ENCODE measurements around the gene CFAP65. TPM values are rescaled to one million over a fixed set of nuclear protein-coding genes. Genes with fewer than 3 reads are reported as not detected.

Gene CFAP65
- total RNA-seq, 5 donors from 2014 or later (not counting 1 experiment from before 2014, with no cell fraction given): 0.16 TPM; not detected in 4

DNA sequence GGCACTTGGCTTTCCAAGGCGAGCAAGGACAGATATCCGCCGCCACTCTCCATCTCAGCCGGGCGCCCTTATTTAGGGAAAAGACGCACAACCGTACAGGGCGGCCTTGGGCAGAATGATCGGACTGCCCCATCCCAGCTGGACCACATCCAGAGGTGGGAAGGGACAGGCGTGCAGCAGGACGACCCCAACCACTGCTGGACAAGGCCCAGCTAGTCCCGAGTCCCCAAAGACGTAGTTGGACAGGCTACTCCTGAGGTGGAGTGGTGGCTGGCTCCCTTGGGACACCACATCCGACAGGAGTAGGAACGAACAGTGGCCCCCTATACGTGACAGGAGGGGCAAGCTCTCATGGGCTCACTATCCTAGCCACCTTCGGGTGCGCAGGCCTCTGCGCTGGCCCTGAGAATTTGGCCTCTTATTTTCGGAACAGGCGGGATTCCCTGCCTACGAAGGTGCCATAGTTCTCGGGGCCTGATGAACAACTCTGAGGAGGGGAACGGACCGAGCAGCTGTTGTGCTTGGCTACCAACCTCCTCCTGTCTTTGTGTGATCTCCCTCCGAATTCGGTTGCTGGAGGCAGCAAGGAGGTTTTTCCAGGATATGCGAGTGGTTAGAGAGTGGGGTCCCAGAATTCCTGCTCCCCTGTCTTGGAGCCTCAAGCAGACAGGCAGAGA, 58.6 kb downstream of the CFAP65 start:
- WGBS (ENCODE audit: insufficient coverage): 11% methylated on average over 25 of the region's 28 CpGs
- peak overlapping the region; percentile 50 to 83 (median 60) for H3K4me3 Mint-ChIP-seq
- H3K27me3 Mint-ChIP-seq: peaks cover 65 to 81% of the 10 kb centered on the region in 2 donors
- ATAC-seq (replicated peaks in 1 of 4) (no peak), DNase-seq (no peak)
- POLR2A ChIA-PET: no interaction called here
- H3K36me3 ChIP-seq (ENCODE audit: control insufficient read depth in 2 of 2, extremely low read depth in 1 of 2, insufficient read depth in 1 of 2, low read length in 1 of 2): no peaks in the 10 kb centered on the region
- H3K9me3 ChIP-seq: no peaks in the 10 kb centered on the region
- no peaks in the 10 kb centered on the region for H3K36me3 Mint-ChIP-seq
- H3K27ac Mint-ChIP-seq: peak overlapping the region in 1 of 2 donors; percentile 23
- H3K9me3 Mint-ChIP-seq: no peaks in the 10 kb centered on the region
- CTCF ChIA-PET: interaction anchor here (0.6 to 1.0 kb wide), 2 partner anchors 12 to 13 kb away, joined by 3 read pairs; no protein-coding TSS in a partner anchor
- peaks cover 32 to 40% (median 40%) of the 10 kb centered on the region in 3 donors for H3K4me1 Mint-ChIP-seq
- peaks cover 17 to 94% of the 10 kb centered on the region in 2 experiments for H3K27me3 ChIP-seq (replicated peaks in 1 of 2; ENCODE audit: control insufficient read depth in 2 of 2, extremely low read depth in 1 of 2, insufficient read depth in 2 of 2, low read length in 1 of 2)
- no peak overlapping the region for H3K4me3 ChIP-seq (ENCODE audit: control insufficient read depth in 1 of 2, extremely low read depth in 1 of 2, low read length in 1 of 2)
- H3K4me1 ChIP-seq (ENCODE audit: control insufficient read depth in 1 of 2, extremely low read depth in 1 of 2, insufficient read depth in 2 of 2, low read length in 2 of 2): peaks cover 10 to 47% of the 10 kb centered on the region in 2 experiments
- no peak overlapping the region for H3K27ac ChIP-seq (ENCODE audit: low read length)

DNA sequence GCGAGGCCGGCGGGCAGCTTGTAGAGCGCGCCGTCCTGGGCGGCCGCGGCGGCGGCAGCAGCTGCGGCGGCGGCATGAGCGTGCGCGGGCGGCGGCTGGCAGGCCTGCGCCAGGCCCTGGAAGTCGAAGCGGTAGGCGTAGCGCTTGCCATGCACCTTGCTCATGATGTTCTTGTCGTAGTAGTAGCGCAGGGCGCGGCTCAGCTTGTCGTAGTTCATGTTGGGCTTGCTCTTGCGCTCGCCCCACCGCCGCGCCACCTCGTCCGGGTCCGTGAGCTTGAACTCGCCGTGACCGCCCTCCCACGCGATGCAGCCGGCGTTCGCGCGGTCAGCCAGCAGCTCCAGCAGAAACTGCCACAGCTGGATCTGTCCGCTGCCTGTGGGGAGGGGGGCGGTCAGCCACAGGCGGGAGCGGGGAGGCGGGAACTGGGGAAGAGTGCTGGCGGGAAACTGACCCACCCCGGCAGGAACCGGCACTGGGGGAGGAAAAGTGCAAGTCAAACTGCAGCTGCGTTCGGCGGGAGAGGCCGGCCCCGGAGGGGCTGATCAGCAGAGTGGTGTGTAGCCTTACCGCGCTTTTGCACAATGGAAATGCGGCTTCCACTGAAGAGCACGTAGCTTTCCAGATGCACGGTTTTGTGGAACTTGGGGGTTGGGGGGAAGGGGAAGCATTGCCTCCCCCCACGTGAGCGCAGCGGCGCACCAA, 59.3 kb downstream of the CFAP65 start:
- ATAC-seq (replicated peaks in 1 of 4) (peak; percentile 39 to 52 (median 43)), DNase-seq (peak in 14 of 35 experiments; percentile 12 to 60 (median 32))
- CTCF ChIA-PET: interaction anchor here (0.5 to 1.0 kb wide), 4 partner anchors 13 to 60 kb away, joined by 3 read pairs; no protein-coding TSS in a partner anchor
- H3K27ac ChIP-seq (ENCODE audit: low read length): no peak overlapping the region
- H3K27ac Mint-ChIP-seq: no peak overlapping the region
- 2% methylated on average over 69 of the region's 69 CpGs for WGBS (ENCODE audit: insufficient coverage)
- peaks cover 66 to 78% of the 10 kb centered on the region in 2 donors for H3K27me3 Mint-ChIP-seq
- POLR2A ChIA-PET: interaction anchor here in 1 of 2 donors (1.3 kb wide), 1 partner anchor 32 kb away, joined by 7 read pairs; no protein-coding TSS in a partner anchor
- H3K36me3 Mint-ChIP-seq: no peaks in the 10 kb centered on the region
- H3K4me3 Mint-ChIP-seq: peak overlapping the region; percentile 50 to 83 (median 60)
- H3K36me3 ChIP-seq (ENCODE audit: control insufficient read depth in 2 of 2, extremely low read depth in 1 of 2, insufficient read depth in 1 of 2, low read length in 1 of 2): no peaks in the 10 kb centered on the region
- peaks cover 10 to 47% of the 10 kb centered on the region in 2 experiments for H3K4me1 ChIP-seq (ENCODE audit: control insufficient read depth in 1 of 2, extremely low read depth in 1 of 2, insufficient read depth in 2 of 2, low read length in 2 of 2)
- no peaks in the 10 kb centered on the region for H3K9me3 Mint-ChIP-seq
- H3K4me3 ChIP-seq (ENCODE audit: control insufficient read depth in 1 of 2, extremely low read depth in 1 of 2, low read length in 1 of 2): peak overlapping the region; percentile 31 to 49
- H3K4me1 Mint-ChIP-seq: peaks cover 32 to 40% (median 40%) of the 10 kb centered on the region in 3 donors
- peaks cover 13 to 87% of the 10 kb centered on the region in 2 experiments for H3K27me3 ChIP-seq (replicated peaks in 1 of 2; ENCODE audit: control insufficient read depth in 2 of 2, extremely low read depth in 1 of 2, insufficient read depth in 2 of 2, low read length in 1 of 2)
- H3K9me3 ChIP-seq: no peaks in the 10 kb centered on the region

DNA sequence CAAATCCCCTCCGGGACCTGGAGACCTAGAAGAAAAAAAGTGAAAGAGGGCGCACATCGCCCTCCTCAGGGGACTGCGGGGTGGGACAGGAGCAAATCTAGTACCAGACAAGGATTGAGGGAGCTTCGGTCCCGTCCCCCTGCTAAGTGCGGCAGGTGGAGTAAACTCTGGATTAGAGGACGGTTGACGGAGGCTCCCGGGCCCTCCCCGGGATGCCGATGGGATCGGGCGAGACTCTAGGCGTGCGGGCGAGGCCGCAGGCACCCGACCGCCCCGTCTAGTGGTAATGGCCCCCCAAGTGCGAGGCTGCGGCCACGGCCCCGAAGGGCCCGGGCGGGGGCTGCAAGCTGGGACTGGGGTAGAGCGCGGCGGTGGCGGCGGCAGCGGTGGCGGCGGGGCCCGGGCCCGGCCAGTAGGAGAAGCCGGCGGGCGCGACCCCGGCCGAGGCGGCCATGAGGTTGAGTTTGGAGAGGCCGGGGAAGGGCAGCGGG, 59.9 kb downstream of the CFAP65 start:
- Histone ChIP-seq H3K9me3 (no peaks in the 10 kb centered on the region), H3K27me3 (replicated peaks in 1 of 2; ENCODE audit: control insufficient read depth in 2 of 2, extremely low read depth in 1 of 2, insufficient read depth in 2 of 2, low read length in 1 of 2) (peaks cover 13 to 81% of the 10 kb centered on the region in 2 experiments), H3K4me1 (ENCODE audit: control insufficient read depth in 1 of 2, extremely low read depth in 1 of 2, insufficient read depth in 2 of 2, low read length in 2 of 2) (peaks cover 10 to 47% of the 10 kb centered on the region in 2 experiments), H3K36me3 (ENCODE audit: control insufficient read depth in 2 of 2, extremely low read depth in 1 of 2, insufficient read depth in 1 of 2, low read length in 1 of 2) (no peaks in the 10 kb centered on the region), H3K27ac (ENCODE audit: low read length) (no peak overlapping the region), H3K4me3 (ENCODE audit: control insufficient read depth in 1 of 2, extremely low read depth in 1 of 2, low read length in 1 of 2) (peak overlapping the region; percentile 2 to 53)
- ChIA-PET POLR2A (interaction anchor here in 1 of 2 donors (1.3 kb wide), 1 partner anchor 31 kb away, joined by 7 read pairs; no protein-coding TSS in a partner anchor), CTCF (interaction anchor here in 1 of 2 donors (0.5 to 1.1 kb wide), 5 partner anchors 14 to 175 kb away, joined by 3 to 5 read pairs (median 3); no protein-coding TSS in a partner anchor)
- no peak for DNase-seq
- Mint-ChIP-seq H3K9me3 (no peaks in the 10 kb centered on the region), H3K4me1 (peaks cover 32 to 40% (median 40%) of the 10 kb centered on the region in 3 donors), H3K4me3 (peak overlapping the region; percentile 75 to 83 (median 77)), H3K27ac (peak overlapping the region in 1 of 2 donors; percentile 32), H3K27me3 (peaks cover 66 to 78% of the 10 kb centered on the region in 2 donors), H3K36me3 (no peaks in the 10 kb centered on the region)
- ATAC-seq (replicated peaks in 1 of 4): peak; percentile 3 to 13 (median 8)
- 6% methylated on average over 46 of the region's 46 CpGs for WGBS (ENCODE audit: insufficient coverage)

- WGBS (ENCODE audit: insufficient coverage): 8% methylated on average over 20 of the region's 26 CpGs
Measured at GRCh38 chr2:218980735-218981389, 60.5 kb downstream of the CFAP65 start.

DNA sequence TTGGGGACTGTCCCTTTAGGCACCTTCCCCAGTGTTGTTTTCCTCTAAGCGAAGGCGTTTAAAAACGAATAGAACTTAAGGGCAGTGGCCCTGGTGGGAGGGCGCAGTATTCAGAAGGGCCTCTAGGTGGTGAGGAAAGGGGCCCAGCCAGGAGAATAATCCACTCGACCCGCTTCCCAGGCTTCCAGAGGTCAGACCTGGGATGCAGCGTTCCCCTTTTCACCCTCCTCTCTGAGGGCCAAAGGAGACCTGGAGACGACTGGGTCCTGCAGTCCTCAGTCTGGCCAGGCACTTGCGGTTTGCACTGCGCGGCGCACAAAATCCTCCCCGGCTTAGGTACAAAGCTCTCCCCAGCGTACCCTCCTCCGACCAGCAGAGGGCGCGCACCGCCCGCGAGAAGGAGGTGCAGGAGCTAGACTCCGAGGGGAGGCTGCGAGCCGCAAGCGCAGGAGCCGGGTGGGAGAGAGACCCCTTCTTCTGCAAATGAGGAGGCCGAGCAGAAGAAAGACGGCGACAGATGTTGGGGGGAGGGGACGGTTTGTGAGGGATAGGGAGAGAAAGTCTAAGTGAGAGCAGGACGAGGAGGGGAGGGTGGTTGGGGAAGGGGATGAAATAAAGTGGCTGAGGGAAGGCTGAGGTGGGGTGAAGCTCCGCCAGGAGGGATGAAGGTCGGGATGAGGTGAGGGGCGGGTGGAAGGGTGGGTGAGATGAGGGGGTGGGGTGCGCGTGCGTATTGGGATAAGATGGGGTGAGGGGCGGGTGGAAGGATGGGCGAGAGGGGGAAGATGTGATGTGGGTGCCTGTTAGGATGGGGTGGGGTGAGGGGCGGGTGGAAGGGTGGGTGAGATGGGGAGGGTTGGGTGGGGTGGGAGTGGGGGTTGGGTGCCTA, 61.2 kb downstream of the CFAP65 start:
- Mint-ChIP-seq H3K9me3 (no peaks in the 10 kb centered on the region), H3K27me3 (peaks cover 68 to 80% of the 10 kb centered on the region in 2 donors), H3K27ac (no peak overlapping the region), H3K4me1 (peaks cover 30 to 34% (median 31%) of the 10 kb centered on the region in 3 donors), H3K4me3 (peak overlapping the region; percentile 57 to 83 (median 74)), H3K36me3 (no peaks in the 10 kb centered on the region)
- H3K27ac ChIP-seq (ENCODE audit: low read length): no peak overlapping the region
- CTCF ChIA-PET: interaction anchor here (0.5 to 1.4 kb wide), 23 partner anchors 9 to 458 kb away, joined by 3 to 12 read pairs (median 4); no protein-coding TSS in a partner anchor
- POLR2A ChIA-PET: interaction anchor here (0.6 to 1.3 kb wide), 2 partner anchors 30 to 408 kb away, joined by 7 to 10 read pairs; partner anchors contain the start of gene DNPEP (in 1 of the 2)
- peak overlapping the region; percentile 11 to 57 for H3K4me3 ChIP-seq (ENCODE audit: control insufficient read depth in 1 of 2, extremely low read depth in 1 of 2, low read length in 1 of 2)
- peaks cover 10 to 47% of the 10 kb centered on the region in 2 experiments for H3K4me1 ChIP-seq (ENCODE audit: control insufficient read depth in 1 of 2, extremely low read depth in 1 of 2, insufficient read depth in 2 of 2, low read length in 2 of 2)
- DNase-seq (peak; percentile 59 to 90 (median 79)), ATAC-seq (replicated peaks in 1 of 4) (peak; percentile 84 to 90 (median 88))
- peaks cover 15 to 70% of the 10 kb centered on the region in 2 experiments for H3K27me3 ChIP-seq (replicated peaks in 1 of 2; ENCODE audit: control insufficient read depth in 2 of 2, extremely low read depth in 1 of 2, insufficient read depth in 2 of 2, low read length in 1 of 2)
- 2% methylated on average over 28 of the region's 39 CpGs for WGBS (ENCODE audit: insufficient coverage)
- H3K36me3 ChIP-seq (ENCODE audit: control insufficient read depth in 2 of 2, extremely low read depth in 1 of 2, insufficient read depth in 1 of 2, low read length in 1 of 2): no peaks in the 10 kb centered on the region
- H3K9me3 ChIP-seq: no peaks in the 10 kb centered on the region

More at GRCh38 chr2:218980735-218981389, 60.5 kb downstream of the CFAP65 start:
- Histone ChIP-seq H3K27me3 (replicated peaks in 1 of 2; ENCODE audit: control insufficient read depth in 2 of 2, extremely low read depth in 1 of 2, insufficient read depth in 2 of 2, low read length in 1 of 2) (peaks cover 15 to 75% of the 10 kb centered on the region in 2 experiments), H3K27ac (ENCODE audit: low read length) (no peak overlapping the region), H3K9me3 (no peaks in the 10 kb centered on the region), H3K4me3 (ENCODE audit: control insufficient read depth in 1 of 2, extremely low read depth in 1 of 2, low read length in 1 of 2) (peak overlapping the region; percentile 2 to 53), H3K4me1 (ENCODE audit: control insufficient read depth in 1 of 2, extremely low read depth in 1 of 2, insufficient read depth in 2 of 2, low read length in 2 of 2) (peaks cover 10 to 47% of the 10 kb centered on the region in 2 experiments), H3K36me3 (ENCODE audit: control insufficient read depth in 2 of 2, extremely low read depth in 1 of 2, insufficient read depth in 1 of 2, low read length in 1 of 2) (no peaks in the 10 kb centered on the region)
- H3K27ac Mint-ChIP-seq: peak overlapping the region in 1 of 2 donors; percentile 32
- H3K4me1 Mint-ChIP-seq: peaks cover 30 to 39% (median 35%) of the 10 kb centered on the region in 3 donors
- POLR2A ChIA-PET: interaction anchor here in 1 of 2 donors (1.3 kb wide), 1 partner anchor 31 kb away, joined by 7 read pairs; no protein-coding TSS in a partner anchor
- DNase-seq (peak in 1 of 35 experiments; percentile 20), ATAC-seq (replicated peaks in 1 of 4) (no peak)
- peak overlapping the region; percentile 75 to 83 (median 77) for H3K4me3 Mint-ChIP-seq
- H3K27me3 Mint-ChIP-seq: peaks cover 66 to 78% of the 10 kb centered on the region in 2 donors
- no peaks in the 10 kb centered on the region for H3K9me3 Mint-ChIP-seq
- H3K36me3 Mint-ChIP-seq: no peaks in the 10 kb centered on the region
- CTCF ChIA-PET: interaction anchor here (0.5 to 1.4 kb wide), 18 partner anchors 8 to 314 kb away, joined by 3 to 12 read pairs (median 4); no protein-coding TSS in a partner anchor
